22Rv1 (cell line): ENCODE data around the gene NTN4.

Experiments
- ZFX ChIP-seq: fragments of 450-650 bp; IDR thresholded peaks from 2 replicates; pipeline ENCODE4 v1.6.1; 2017; ENCODE audit warnings: antibody characterized with exemption, borderline replicate concordance
- TF ChIP-seq, protein P1 (sequence below): fragments of 450-650 bp; IDR thresholded peaks from 2 replicates; pipeline ENCODE4 v1.5.1; 2017; ENCODE audit warnings: mild to moderate bottlenecking

- TF ChIP-seq, protein P1, sequence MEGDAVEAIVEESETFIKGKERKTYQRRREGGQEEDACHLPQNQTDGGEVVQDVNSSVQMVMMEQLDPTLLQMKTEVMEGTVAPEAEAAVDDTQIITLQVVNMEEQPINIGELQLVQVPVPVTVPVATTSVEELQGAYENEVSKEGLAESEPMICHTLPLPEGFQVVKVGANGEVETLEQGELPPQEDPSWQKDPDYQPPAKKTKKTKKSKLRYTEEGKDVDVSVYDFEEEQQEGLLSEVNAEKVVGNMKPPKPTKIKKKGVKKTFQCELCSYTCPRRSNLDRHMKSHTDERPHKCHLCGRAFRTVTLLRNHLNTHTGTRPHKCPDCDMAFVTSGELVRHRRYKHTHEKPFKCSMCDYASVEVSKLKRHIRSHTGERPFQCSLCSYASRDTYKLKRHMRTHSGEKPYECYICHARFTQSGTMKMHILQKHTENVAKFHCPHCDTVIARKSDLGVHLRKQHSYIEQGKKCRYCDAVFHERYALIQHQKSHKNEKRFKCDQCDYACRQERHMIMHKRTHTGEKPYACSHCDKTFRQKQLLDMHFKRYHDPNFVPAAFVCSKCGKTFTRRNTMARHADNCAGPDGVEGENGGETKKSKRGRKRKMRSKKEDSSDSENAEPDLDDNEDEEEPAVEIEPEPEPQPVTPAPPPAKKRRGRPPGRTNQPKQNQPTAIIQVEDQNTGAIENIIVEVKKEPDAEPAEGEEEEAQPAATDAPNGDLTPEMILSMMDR: no peak
- no peak for TF ChIP-seq ZFX
Observed at GRCh38 chr12:95718772-95719171, 71.8 kb downstream of the NTN4 start.
